IMR-90 (cell line): Measurements from ENCODE around the gene ACVRL1. TPM values are rescaled to one million over a fixed set of nuclear protein-coding genes. Genes with fewer than 3 reads are reported as not detected.

Experiments used
- ATAC-seq: fragments of 200-7000 bp; cut with Tn5 transposase; 2 replicates; pipeline ENCODE4 v1.9.1; 2020; ENCODE audit warnings: low read depth, mild to moderate bottlenecking, moderate library complexity
- BruUV-seq: library from RNA; stranded (reverse); fragments of 400-500 nt; replicated peaks from 2 replicates; lab custom pipeline; 2021; lab: Mats Ljungman, UMichigan
- CTCF ChIA-PET: fragments of 300-600 bp; formaldehyde crosslinking; extraction: SDS; loops from one replicate; lab custom pipeline; 2021; ENCODE audit warnings: antibody characterized with exemption; lab: Yijun Ruan, JAX
- POLR2A ChIA-PET: fragments of 300-600 bp; sonication (Branson Sonifier 250); formaldehyde crosslinking; loops from one replicate; lab custom pipeline; 2022; ENCODE audit warnings: antibody characterized with exemption; ENCODE audit not compliant: unreplicated experiment; lab: Charles Lee
- DNase-seq: peaks from one replicate; pipeline ENCODE4 v3.0.0; 2013
- H2AFZ ChIP-seq: replicated peaks from 2 replicates; pipeline ENCODE3; 2013; ENCODE audit warnings: low read length, mild to moderate bottlenecking; ENCODE audit not compliant: poor library complexity
- H2AK5ac ChIP-seq: 2 replicates; pipeline ENCODE4 v1.6.1; 2013; ENCODE audit warnings: low read depth, low read length, inconsistent platforms
- H2AK9ac ChIP-seq: replicated peaks from 2 replicates; pipeline ENCODE3; 2013; ENCODE audit warnings: mild to moderate bottlenecking, low read depth, low read length, moderate library complexity; ENCODE audit not compliant: poor library complexity
- H2BK120ac ChIP-seq: 2 replicates; pipeline ENCODE4 v1.6.1; 2013; ENCODE audit warnings: low read depth, low read length, inconsistent platforms
- H2BK15ac ChIP-seq: 3 replicates; pipeline ENCODE4 v1.6.1; 2013; ENCODE audit warnings: low read depth, low read length, inconsistent platforms
- H2BK20ac ChIP-seq: 2 replicates; pipeline ENCODE4 v1.6.1; 2013; ENCODE audit warnings: low read depth, mild to moderate bottlenecking, inconsistent platforms, low read length, moderate library complexity
- H2BK5ac ChIP-seq: 2 replicates; pipeline ENCODE4 v1.6.1; 2013; ENCODE audit warnings: mild to moderate bottlenecking, low read depth, low read length, inconsistent platforms; ENCODE audit not compliant: poor library complexity, severe bottlenecking
- H3K14ac ChIP-seq: replicated peaks from 2 replicates; pipeline ENCODE4 v1.6.1; 2013; ENCODE audit warnings: low read depth, low read length, inconsistent platforms
- H3K18ac ChIP-seq: 2 replicates; pipeline ENCODE4 v1.6.1; 2013; ENCODE audit warnings: low read depth, low read length, control low read depth
- H3K23ac ChIP-seq: 2 replicates; pipeline ENCODE4 v1.6.1; 2013; ENCODE audit warnings: low read depth, low read length, inconsistent platforms
- H3K27ac ChIP-seq: 2 replicates; pipeline ENCODE4 v1.5.1; 2013; ENCODE audit warnings: mild to moderate bottlenecking, control low read depth, low read length; ENCODE audit not compliant: insufficient read depth
- H3K27me3 ChIP-seq: 2 replicates; pipeline ENCODE4 v1.6.1; 2013; ENCODE audit warnings: low read length; ENCODE audit not compliant: control insufficient read depth, insufficient read depth
- H3K36me3 ChIP-seq: 2 replicates; pipeline ENCODE4 v1.6.1; 2013; ENCODE audit warnings: low read length, mixed read lengths; ENCODE audit not compliant: control insufficient read depth, insufficient read depth
- H3K4ac ChIP-seq: 2 replicates; pipeline ENCODE4 v1.6.1; 2013; ENCODE audit warnings: low read depth, low read length, inconsistent platforms
- H3K4me1 ChIP-seq: 2 replicates; pipeline ENCODE4 v1.6.1; 2013; ENCODE audit warnings: low read length, mixed read lengths; ENCODE audit not compliant: control insufficient read depth, insufficient read depth
- H3K4me2 ChIP-seq: 2 replicates; pipeline ENCODE4 v1.6.1; 2013; ENCODE audit warnings: low read depth, mild to moderate bottlenecking, control low read depth, low read length, moderate library complexity
- H3K4me3 ChIP-seq: 2 replicates; pipeline ENCODE4 v1.5.1; 2013; ENCODE audit warnings: low read depth, mild to moderate bottlenecking, control low read depth, low read length, moderate library complexity; ENCODE audit not compliant: insufficient read depth
- H3K56ac ChIP-seq: 2 replicates; pipeline ENCODE4 v1.6.1; 2013; ENCODE audit warnings: low read length, inconsistent platforms; ENCODE audit not compliant: insufficient read depth; ENCODE audit errors: extremely low read depth
- H3K79me1 ChIP-seq, 2 experiments: 2 replicates each; pipeline ENCODE4 v1.6.1; 2013; ENCODE audit warnings: low read length in 2 of 2, inconsistent platforms in 1 of 2, low read depth in 1 of 2
- H3K9ac ChIP-seq: 2 replicates; pipeline ENCODE4 v1.6.1; 2013; ENCODE audit warnings: low read depth, low read length, control low read depth
- H3K9me1 ChIP-seq: 2 replicates; pipeline ENCODE4 v1.6.1; 2013; ENCODE audit warnings: low read length, inconsistent platforms; ENCODE audit not compliant: insufficient read depth
- H3K9me3 ChIP-seq: 2 replicates; pipeline ENCODE4 v1.6.1; 2013; ENCODE audit warnings: low read length; ENCODE audit not compliant: control insufficient read depth, insufficient read depth
- H4K20me1 ChIP-seq: 2 replicates; pipeline ENCODE4 v1.6.1; 2013; ENCODE audit warnings: low read length, inconsistent platforms; ENCODE audit not compliant: insufficient read depth
- H4K5ac ChIP-seq: 2 replicates; pipeline ENCODE4 v1.6.1; 2013; ENCODE audit warnings: mild to moderate bottlenecking, low read depth, low read length, control low read depth
- H4K8ac ChIP-seq, 2 experiments: 2 replicates each; pipeline ENCODE4 v1.6.1; 2013; ENCODE audit warnings: low read depth in 2 of 2, low read length in 2 of 2, control low read depth in 1 of 2, inconsistent platforms in 1 of 2
- H4K91ac ChIP-seq: 2 replicates; pipeline ENCODE4 v1.6.1; 2013; ENCODE audit warnings: low read depth, low read length, inconsistent platforms; ENCODE audit not compliant: insufficient read depth
- BHLHE40 ChIP-seq: fragments of 150-350 bp; IDR thresholded peaks from 2 replicates; pipeline ENCODE4 v1.6.1; 2016; ENCODE audit warnings: mild to moderate bottlenecking, low read depth, low read length
- CEBPB ChIP-seq: IDR thresholded peaks from 2 replicates; pipeline ENCODE4 v1.6.1; 2012; ENCODE audit warnings: low read depth, low read length, improper control_type of control experiment
- CHD1 ChIP-seq: IDR thresholded peaks from 2 replicates; pipeline ENCODE4 v1.6.1; 2012; ENCODE audit warnings: low read depth, low read length, improper control_type of control experiment
- CTCF ChIP-seq: conservative IDR thresholded peaks from 2 replicates; pipeline ENCODE4 v1.5.1; 2012; ENCODE audit warnings: mild to moderate bottlenecking, low read depth, low read length, improper control_type of control experiment
- ELK1 ChIP-seq: fragments of 150-350 bp; IDR thresholded peaks from 2 replicates; pipeline ENCODE4 v1.6.1; 2016; ENCODE audit warnings: low read depth, mild to moderate bottlenecking, low read length, moderate library complexity, borderline replicate concordance
- FOS ChIP-seq: fragments of 150-350 bp; IDR thresholded peaks from 2 replicates; pipeline ENCODE4 v1.6.1; 2016; ENCODE audit warnings: low read depth, low read length
- MAFK ChIP-seq: IDR thresholded peaks from 2 replicates; pipeline ENCODE4 v1.6.1; 2012; ENCODE audit warnings: low read depth, low read length, improper control_type of control experiment
- MAZ ChIP-seq: IDR thresholded peaks from 2 replicates; pipeline ENCODE4 v1.6.1; 2012; ENCODE audit warnings: low read depth, mild to moderate bottlenecking, low read length, improper control_type of control experiment, moderate library complexity, borderline replicate concordance
- MXI1 ChIP-seq: IDR thresholded peaks from 2 replicates; pipeline ENCODE4 v1.6.1; 2012; ENCODE audit warnings: low read depth, mild to moderate bottlenecking, low read length, moderate library complexity, borderline replicate concordance
- NFE2L2 ChIP-seq: fragments of 150-350 bp; IDR thresholded peaks from 2 replicates; pipeline ENCODE4 v1.6.1; 2016; ENCODE audit warnings: low read depth, mild to moderate bottlenecking, low read length
- POLR2A ChIP-seq: IDR thresholded peaks from 2 replicates; pipeline ENCODE4 v1.6.1; 2012; ENCODE audit warnings: mild to moderate bottlenecking, low read depth, low read length
- RAD21 ChIP-seq: IDR thresholded peaks from 2 replicates; pipeline ENCODE4 v1.6.1; 2012; ENCODE audit warnings: low read length, improper control_type of control experiment
- RCOR1 ChIP-seq: IDR thresholded peaks from 2 replicates; pipeline ENCODE4 v1.6.1; 2012; ENCODE audit warnings: mild to moderate bottlenecking, low read length, improper control_type of control experiment; ENCODE audit not compliant: insufficient replicate concordance
- RFX5 ChIP-seq: IDR thresholded peaks from 2 replicates; pipeline ENCODE4 v1.8.0; 2012; ENCODE audit warnings: low read depth, mild to moderate bottlenecking, low read length, moderate library complexity
- SMC3 ChIP-seq: fragments of 150-350 bp; IDR thresholded peaks from 2 replicates; pipeline ENCODE4 v1.6.1; 2016; ENCODE audit warnings: low read depth, mild to moderate bottlenecking, antibody characterized with exemption, low read length, moderate library complexity
- USF2 ChIP-seq: fragments of 150-350 bp; IDR thresholded peaks from 2 replicates; pipeline ENCODE4 v1.6.1; 2017; ENCODE audit warnings: mild to moderate bottlenecking, antibody characterized with exemption, low read length, low read depth
- WGBS, 2 experiments: methylation state at CpG; one replicate each; pipeline versions ENCODE4 v1.1.5 to v1.1.7; 2013; ENCODE audit warnings: missing lambda C conversion rate in 2 of 2; ENCODE audit not compliant: insufficient read length in 1 of 2; ENCODE audit errors: extremely low coverage in 2 of 2; 5-methylcytosine and 5-hydroxymethylcytosine counted together
- dilution Hi-C: fragments of 300-500 bp; cut with HindIII; formaldehyde crosslinking; loops from one replicate; pipeline ENCODE4 v1.14.3; 2018; ENCODE audit warnings: low sequenced_read_pairs; ENCODE audit not compliant: unreplicated experiment
- in situ Hi-C: fragments of 300-500 bp; cut with MboI; formaldehyde crosslinking; loops from 3 replicates; pipeline ENCODE4 v1.14.3; 2019; ENCODE audit warnings: low sequenced_read_pairs, inconsistent platforms, mixed read lengths
- intact Hi-C: fragments of 100-400 bp; cut with micrococcal nuclease; formaldehyde crosslinking; loops from 2 replicates; pipeline ENCODE4 v1.10.0; 2022
- polyA plus RNA-seq, 3 experiments: library from polyadenylated mRNA; depleted of rRNA; stranded (reverse); fragments of >200 nt; gene quantifications; 2 replicates each; pipeline ENCODE4 v1.2.3, GENCODE V29; 2012; ENCODE audit warnings: low replicate concordance in 1 of 3
- total RNA-seq: library from RNA; depleted of rRNA; stranded (reverse); fragments of >200 nt; gene quantifications from 2 replicates; pipeline ENCODE4 v1.2.3, GENCODE V29; 2012

ACVRL1 gene
- total and polyA plus RNA-seq, 2 of the 4 experiments (the other 2 are of a cell fraction), result 6.4 to 7.5 TPM

DNA sequence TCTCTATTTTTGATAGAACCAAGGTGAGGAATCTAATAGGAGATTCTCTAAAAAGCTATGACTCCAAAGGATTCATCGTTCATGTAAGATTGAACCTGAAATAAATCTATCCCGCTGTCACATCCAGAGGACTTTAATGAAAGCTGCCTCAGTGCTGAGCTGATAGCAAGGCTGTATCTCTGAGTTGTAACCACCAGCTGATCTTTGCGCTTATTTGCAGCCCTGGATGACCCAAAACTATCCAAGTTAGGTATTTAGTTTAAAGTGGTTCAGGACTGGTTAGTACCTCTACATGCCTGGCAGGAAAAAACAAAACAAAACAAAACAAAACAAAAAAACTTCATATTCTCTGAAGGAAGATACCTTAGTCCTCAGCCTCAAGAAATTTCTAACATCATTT lies 28.2 kb upstream of the ACVRL1 start:
- Histone ChIP-seq H2BK5ac (no peak overlapping the region), H4K20me1 (no peaks in the 10 kb centered on the region), H2BK120ac (no peak overlapping the region), H2AK9ac (no peak overlapping the region), H3K9me3 (no peaks in the 10 kb centered on the region), H2BK20ac (no peak overlapping the region), H3K23ac (no peak overlapping the region), H3K4me1 (no peaks in the 10 kb centered on the region), H4K91ac (no peak overlapping the region), H3K14ac (no peak overlapping the region), H2BK15ac (no peak overlapping the region), H2AK5ac (no peak overlapping the region), H3K4me3 (no peak overlapping the region), H3K27ac (no peak overlapping the region), H3K18ac (no peak overlapping the region), H4K5ac (no peak overlapping the region), H3K9me1 (no peaks in the 10 kb centered on the region), H3K4me2 (no peak overlapping the region), H3K4ac (no peak overlapping the region), H3K9ac (no peak overlapping the region), H3K36me3 (no peaks in the 10 kb centered on the region), H4K8ac (no peak overlapping the region), H2AFZ (no peak overlapping the region), H3K56ac (no peak overlapping the region), H3K79me1 (no peaks in the 10 kb centered on the region), H3K27me3 (no peaks in the 10 kb centered on the region)
- no peak for TF ChIP-seq RCOR1
- no peak for TF ChIP-seq MAZ
- no peak for TF ChIP-seq MXI1
- TF ChIP-seq BHLHE40, result no peak
- no peak for TF ChIP-seq CHD1
- TF ChIP-seq NFE2L2, result no peak
- TF ChIP-seq ELK1, result no peak
- TF ChIP-seq USF2, result no peak
- no peak for TF ChIP-seq CEBPB
- TF ChIP-seq RAD21, result no peak
- TF ChIP-seq CTCF, result no peak
- no peak for TF ChIP-seq SMC3
- no peak for TF ChIP-seq MAFK
- TF ChIP-seq FOS, result no peak
- no peak for TF ChIP-seq POLR2A
- TF ChIP-seq RFX5, result no peak
- ChIA-PET CTCF (no interaction called here), POLR2A (no interaction called here)
- no TSS peak for BruUV-seq
- dilution Hi-C loops, result no loop called here
- WGBS, 2 experiments, result no CpG with 5 or more reads among the region's 3 CpGs
- DNase-seq (no peak), ATAC-seq (no peak)
- in situ Hi-C loops, result no loop called here
- intact Hi-C loops, result loop anchor here (5.0 kb wide), 1 partner anchor 347 kb away; no protein-coding TSS in a partner anchor
